Caco-2 (cell line): ENCODE measurements around the gene CBX2. TPM values are rescaled to one million over a fixed set of nuclear protein-coding genes. Genes with fewer than 3 reads are reported as not detected.

Experiments used
- BruUV-seq: library from RNA; stranded (reverse); fragments of 400-500 nt; replicated peaks from 2 replicates; lab custom pipeline; 2021; lab: Mats Ljungman, UMichigan
- CTCF ChIA-PET: fragments of 300-600 bp; sonication (Branson Sonifier 250); formaldehyde crosslinking; loops from one replicate; lab custom pipeline; 2022; ENCODE audit warnings: antibody characterized with exemption; lab: Charles Lee
- POLR2A ChIA-PET: fragments of 300-600 bp; sonication (Branson Sonifier 250); formaldehyde crosslinking; loops from one replicate; lab custom pipeline; 2022; ENCODE audit warnings: antibody characterized with exemption; lab: Charles Lee
- DNase-seq, 2 experiments: peaks; one replicate each; pipeline versions ENCODE4 v3.0.0 to v3.0.0-alpha.2; 2020 to 2022
- H3K27me3 ChIP-seq: replicated peaks from 2 replicates; pipeline ENCODE4 v1.6.0; 2011; ENCODE audit warnings: low read length; ENCODE audit not compliant: control insufficient read depth, insufficient read depth
- H3K36me3 ChIP-seq: 2 replicates; pipeline ENCODE4 v1.5.1; 2011; ENCODE audit warnings: low read length; ENCODE audit not compliant: control insufficient read depth, insufficient read depth
- H3K4me1 ChIP-seq: fragments of 250-450 bp; sonication (Bioruptor Pico); 2 replicates; pipeline ENCODE4 v1.5.1; 2020; ENCODE audit warnings: mild to moderate bottlenecking
- H3K4me3 ChIP-seq: 2 replicates; pipeline ENCODE4 v1.5.1; 2011; ENCODE audit warnings: low read depth, mild to moderate bottlenecking, control low read depth, low read length
- H3K9me3 ChIP-seq: fragments of 250-450 bp; sonication (Bioruptor Pico); 2 replicates; pipeline ENCODE4 v1.5.1; 2020; ENCODE audit warnings: mild to moderate bottlenecking, moderate library complexity
- H3K27ac Mint-ChIP-seq: one replicate; pipeline ENCODE4 v1.8.0; 2022; ENCODE audit warnings: mixed read lengths; ENCODE audit not compliant: unreplicated experiment
- H3K27me3 Mint-ChIP-seq: one replicate; pipeline ENCODE4 v1.8.0; 2022; ENCODE audit warnings: mixed read lengths; ENCODE audit not compliant: insufficient read depth, unreplicated experiment
- H3K36me3 Mint-ChIP-seq: one replicate; pipeline ENCODE4 v1.8.0; 2022; ENCODE audit warnings: mild to moderate bottlenecking, mixed read lengths; ENCODE audit not compliant: insufficient read depth, unreplicated experiment
- H3K4me1 Mint-ChIP-seq: one replicate; pipeline ENCODE4 v1.8.0; 2022; ENCODE audit warnings: low read depth, mixed read lengths; ENCODE audit not compliant: unreplicated experiment
- H3K4me3 Mint-ChIP-seq: one replicate; pipeline ENCODE4 v1.8.0; 2022; ENCODE audit warnings: mild to moderate bottlenecking, moderate library complexity, mixed read lengths; ENCODE audit not compliant: unreplicated experiment
- H3K9me3 Mint-ChIP-seq: one replicate; pipeline ENCODE4 v1.8.0; 2022; ENCODE audit warnings: mixed read lengths; ENCODE audit not compliant: unreplicated experiment
- intact Hi-C: fragments of 100-400 bp; cut with micrococcal nuclease; formaldehyde crosslinking; loops from one replicate; pipeline ENCODE4 v1.10.0; 2022; ENCODE audit not compliant: unreplicated experiment
- total RNA-seq: library from RNA; stranded (reverse); gene quantifications from 2 replicates; pipeline ENCODE4 v1.2.3, GENCODE V29; 2022
- TF ChIP-seq, protein P1 (sequence below), 2 experiments: fragments of 200-600 bp in 1 of 2; IDR thresholded peaks; 1 replicate in 1 of 2; 2 replicates in 1 of 2; pipeline versions ENCODE4 v1.5.1 to v1.8.0; 2011 to 2022; ENCODE audit warnings: antibody characterized with exemption in 1 of 2, control low read depth in 1 of 2, inconsistent platforms in 1 of 2, low read depth in 1 of 2, low read length in 1 of 2, mild to moderate bottlenecking in 1 of 2, moderate library complexity in 1 of 2; ENCODE audit not compliant: insufficient read depth in 1 of 2, severe bottlenecking in 1 of 2, unreplicated experiment in 1 of 2

Gene CBX2
- total RNA-seq, 1 experiment from 2014 or later, result 52.8 TPM

DNA sequence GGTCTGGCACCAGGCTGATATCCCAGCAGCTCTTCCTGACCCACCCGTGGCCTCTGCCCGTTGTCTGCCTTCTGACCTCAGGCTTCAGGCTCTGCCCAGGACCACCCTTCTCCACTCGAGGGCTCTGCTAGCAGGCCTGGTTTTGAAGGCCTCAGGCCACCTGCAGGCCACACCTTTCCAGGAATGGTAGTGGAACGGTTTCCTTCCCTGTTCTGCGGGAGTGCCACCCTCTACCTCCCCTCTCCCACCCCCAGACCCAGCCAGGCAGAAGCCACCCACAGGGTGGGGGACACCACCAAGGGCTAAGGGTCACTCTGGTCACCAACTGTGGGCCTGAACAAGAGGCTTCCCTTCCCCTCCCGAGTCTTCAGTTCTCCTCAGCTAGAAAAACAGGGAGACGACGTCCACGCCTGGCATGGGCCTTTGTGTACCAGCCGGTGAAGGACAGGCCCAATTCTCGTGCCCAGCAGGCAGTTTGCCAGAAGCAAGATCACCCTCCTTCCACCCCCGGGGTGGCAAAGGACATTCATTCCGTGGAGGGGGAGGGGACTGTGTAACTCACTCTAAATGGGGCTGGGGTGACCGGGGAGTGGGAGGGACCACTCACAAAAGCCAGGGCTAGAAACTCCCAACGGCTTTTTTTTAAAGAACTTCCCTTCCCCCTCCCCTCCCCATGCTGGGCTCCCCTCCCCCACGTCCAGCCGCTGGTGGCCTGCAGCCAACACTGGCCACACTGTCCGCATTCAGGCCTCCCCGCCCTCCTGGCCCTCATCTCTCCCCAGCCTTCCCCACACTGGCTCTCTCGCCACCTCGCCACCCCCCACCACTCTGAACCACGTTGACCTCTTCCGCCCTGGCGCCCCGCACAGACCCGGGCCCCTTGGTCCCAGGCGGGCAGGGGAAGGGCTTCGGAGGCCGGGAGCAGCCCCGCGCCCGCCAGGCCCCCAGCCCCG, 53.6 kb downstream of the CBX2 start:
- intact Hi-C loops, result no loop called here
- ChIA-PET POLR2A (interaction anchor here (0.5 to 1.1 kb wide), 2 partner anchors 33 to 35 kb away, joined by 5 read pairs; no protein-coding TSS in a partner anchor), CTCF (interaction anchor here (1.0 kb wide), 1 partner anchor 20 kb away, joined by 3 read pairs; no protein-coding TSS in a partner anchor)
- TF ChIP-seq, protein P1, sequence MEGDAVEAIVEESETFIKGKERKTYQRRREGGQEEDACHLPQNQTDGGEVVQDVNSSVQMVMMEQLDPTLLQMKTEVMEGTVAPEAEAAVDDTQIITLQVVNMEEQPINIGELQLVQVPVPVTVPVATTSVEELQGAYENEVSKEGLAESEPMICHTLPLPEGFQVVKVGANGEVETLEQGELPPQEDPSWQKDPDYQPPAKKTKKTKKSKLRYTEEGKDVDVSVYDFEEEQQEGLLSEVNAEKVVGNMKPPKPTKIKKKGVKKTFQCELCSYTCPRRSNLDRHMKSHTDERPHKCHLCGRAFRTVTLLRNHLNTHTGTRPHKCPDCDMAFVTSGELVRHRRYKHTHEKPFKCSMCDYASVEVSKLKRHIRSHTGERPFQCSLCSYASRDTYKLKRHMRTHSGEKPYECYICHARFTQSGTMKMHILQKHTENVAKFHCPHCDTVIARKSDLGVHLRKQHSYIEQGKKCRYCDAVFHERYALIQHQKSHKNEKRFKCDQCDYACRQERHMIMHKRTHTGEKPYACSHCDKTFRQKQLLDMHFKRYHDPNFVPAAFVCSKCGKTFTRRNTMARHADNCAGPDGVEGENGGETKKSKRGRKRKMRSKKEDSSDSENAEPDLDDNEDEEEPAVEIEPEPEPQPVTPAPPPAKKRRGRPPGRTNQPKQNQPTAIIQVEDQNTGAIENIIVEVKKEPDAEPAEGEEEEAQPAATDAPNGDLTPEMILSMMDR (IDR thresholded peaks at IDR 0.05; ENCODE audit: insufficient read depth in 1 of 2, low read depth in 1 of 2, low read length in 1 of 2, severe bottlenecking in 1 of 2, unreplicated experiment in 1 of 2), result no peak
- Histone ChIP-seq H3K27me3 (no peaks in the 10 kb centered on the region), H3K4me3 (no peak overlapping the region), H3K4me1 (peaks cover 27% of the 10 kb centered on the region), H3K9me3 (no peaks in the 10 kb centered on the region), H3K36me3 (peaks cover 5% of the 10 kb centered on the region)
- Mint-ChIP-seq H3K9me3 (no peaks in the 10 kb centered on the region), H3K27me3 (no peaks in the 10 kb centered on the region), H3K4me1 (peaks cover 7% of the 10 kb centered on the region), H3K36me3 (peaks cover 63% of the 10 kb centered on the region), H3K4me3 (no peak overlapping the region), H3K27ac (no peak overlapping the region)
- DNase-seq, result peak in 1 of 2 experiments; percentile 19
- no TSS peak for BruUV-seq

DNA sequence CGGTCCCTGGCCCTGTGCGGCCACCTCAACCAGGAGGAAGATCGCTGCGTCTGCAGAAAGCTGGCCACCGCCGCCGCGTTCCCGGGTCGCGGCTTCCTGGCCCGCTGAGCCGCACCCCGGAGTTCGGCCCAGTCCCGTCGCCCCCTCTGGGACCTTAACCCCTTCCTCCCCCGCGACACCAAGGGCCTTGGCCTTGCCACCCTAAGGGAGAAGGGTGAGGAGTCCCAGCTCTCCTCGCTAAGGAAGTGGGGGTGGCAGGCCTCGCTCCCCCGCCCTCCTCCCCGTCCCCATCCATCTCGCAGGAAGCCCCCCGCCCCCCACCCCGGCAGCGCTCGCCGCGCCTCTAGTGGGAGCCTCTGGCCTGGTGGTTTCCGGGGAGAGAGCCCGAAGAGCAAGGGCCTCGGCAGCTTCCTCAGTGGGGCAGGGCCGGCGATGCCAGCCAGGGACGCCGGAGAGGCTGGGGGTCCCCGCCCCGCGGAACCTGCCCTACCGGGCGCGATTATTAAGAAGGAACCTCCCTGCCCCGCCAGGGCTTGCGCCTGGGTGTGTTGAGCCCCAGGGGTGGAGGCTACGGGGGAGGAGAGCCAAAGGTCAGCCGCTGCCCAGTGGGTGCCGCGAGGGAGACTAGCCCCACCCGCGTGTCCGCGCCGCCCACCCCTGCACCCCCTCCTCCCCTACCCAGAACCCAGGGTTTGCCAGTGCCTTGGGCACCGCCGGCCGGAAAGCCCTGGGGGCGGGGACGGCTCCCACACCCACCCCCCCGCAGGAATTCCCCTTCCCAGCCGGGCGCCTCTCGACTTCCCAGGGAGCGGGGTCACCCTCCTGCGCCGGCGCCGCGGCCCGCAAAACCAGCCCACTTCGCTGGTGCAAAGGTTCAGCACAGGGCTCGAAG, 54.5 kb downstream of the CBX2 start:
- ChIA-PET CTCF (interaction anchor here (1.0 kb wide), 1 partner anchor 20 kb away, joined by 3 read pairs; no protein-coding TSS in a partner anchor), POLR2A (interaction anchor here (0.5 to 0.7 kb wide), 3 partner anchors 11 to 161 kb away, joined by 3 to 4 read pairs (median 3); no protein-coding TSS in a partner anchor)
- Mint-ChIP-seq H3K4me1 (peaks cover 7% of the 10 kb centered on the region), H3K36me3 (peaks cover 72% of the 10 kb centered on the region), H3K9me3 (no peaks in the 10 kb centered on the region), H3K27ac (peak overlapping the region; percentile 2), H3K27me3 (no peaks in the 10 kb centered on the region), H3K4me3 (no peak overlapping the region)
- Histone ChIP-seq H3K27me3 (no peaks in the 10 kb centered on the region), H3K4me1 (peaks cover 36% of the 10 kb centered on the region), H3K4me3 (no peak overlapping the region), H3K9me3 (no peaks in the 10 kb centered on the region), H3K36me3 (peaks cover 5% of the 10 kb centered on the region)
- intact Hi-C loops, result no loop called here
- BruUV-seq, result no TSS peak
- TF ChIP-seq, protein P1 (IDR thresholded peaks at IDR 0.05; ENCODE audit: insufficient read depth in 1 of 2, low read depth in 1 of 2, low read length in 1 of 2, severe bottlenecking in 1 of 2, unreplicated experiment in 1 of 2), result no peak
- DNase-seq, result peak in 1 of 2 experiments; percentile 27

DNA sequence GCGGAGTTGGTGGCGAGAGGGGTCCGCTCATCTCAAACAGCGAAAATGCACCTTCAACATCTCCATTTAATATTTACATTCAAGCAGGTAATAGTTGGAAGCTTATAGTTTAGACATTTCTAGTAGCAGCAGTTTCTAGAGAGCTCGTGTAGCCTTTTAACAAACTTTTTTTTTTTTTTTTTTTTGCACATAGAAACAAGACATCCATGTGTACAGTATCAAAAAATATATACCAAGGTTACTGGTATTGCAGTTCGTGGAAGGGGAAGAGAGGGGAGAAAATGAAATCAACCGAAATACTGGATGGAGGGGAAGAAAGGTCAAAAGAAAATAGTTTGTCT, 55.1 kb downstream of the CBX2 start:
- POLR2A ChIA-PET, result interaction anchor here (0.5 to 0.7 kb wide), 4 partner anchors 11 to 161 kb away, joined by 3 to 4 read pairs (median 4); no protein-coding TSS in a partner anchor
- TF ChIP-seq, protein P1 (IDR thresholded peaks at IDR 0.05; ENCODE audit: insufficient read depth in 1 of 2, low read depth in 1 of 2, low read length in 1 of 2, severe bottlenecking in 1 of 2, unreplicated experiment in 1 of 2), result no peak
- Histone ChIP-seq H3K27me3 (no peaks in the 10 kb centered on the region), H3K36me3 (peaks cover 5% of the 10 kb centered on the region), H3K4me3 (no peak overlapping the region), H3K9me3 (no peaks in the 10 kb centered on the region), H3K4me1 (peaks cover 40% of the 10 kb centered on the region)
- no peaks in the 10 kb centered on the region for H3K9me3 Mint-ChIP-seq
- peak overlapping the region; percentile 2 for H3K27ac Mint-ChIP-seq
- H3K4me1 Mint-ChIP-seq, result peaks cover 7% of the 10 kb centered on the region
- CTCF ChIA-PET, result interaction anchor here (1.0 kb wide), 1 partner anchor 21 kb away, joined by 3 read pairs; no protein-coding TSS in a partner anchor
- no TSS peak for BruUV-seq
- intact Hi-C loops, result no loop called here
- H3K27me3 Mint-ChIP-seq, result no peaks in the 10 kb centered on the region
- no peak overlapping the region for H3K4me3 Mint-ChIP-seq
- DNase-seq, result no peak
- H3K36me3 Mint-ChIP-seq, result peaks cover 78% of the 10 kb centered on the region
